ENCODE data around the gene APOA1.

APOA1 gene

GRCh38 chr11:116791813-116792143 lies 45.6 kb downstream of the APOA1 start, which contains the start of gene APOA5:
TSS of gene APOA5 (minus strand) at chr11:116791879. CDS start at chr11:116791860, 19 bp downstream.
- no peak for FAIRE-seq

GRCh38 chr11:116791002-116791812 lies 46.2 kb downstream of the APOA1 start:
- DNase-seq (ENCODE audit: insufficient read length, low spot score), result peak; percentile 73

More at GRCh38 chr11:116791813-116792143, 45.6 kb downstream of the APOA1 start, which contains the start of gene APOA5:
- no peak for DNase-seq (ENCODE audit: insufficient read length, low spot score)

GRCh38 chr11:116790167-116791001 lies 47.0 kb downstream of the APOA1 start:
- FAIRE-seq (no peak), DNase-seq (ENCODE audit: insufficient read length, low spot score) (no peak)

More at GRCh38 chr11:116791002-116791812, 46.2 kb downstream of the APOA1 start:
- FAIRE-seq, result peak; percentile 56

- DNase-seq (ENCODE audit: insufficient read length, low spot score), result no peak
- no peak for FAIRE-seq
Observed at GRCh38 chr11:116788975-116789374, 48.4 kb downstream of the APOA1 start.

GRCh38 chr11:116788534-116788933 lies 48.9 kb downstream of the APOA1 start:
- FAIRE-seq, result no peak
- DNase-seq (ENCODE audit: insufficient read length, low spot score), result no peak

GRCh38 chr11:116787786-116788486 lies 49.5 kb downstream of the APOA1 start, which contains the start of gene ZPR1:
TSS of gene ZPR1 (minus strand) at chr11:116788023. CDS start at chr11:116787990, 33 bp downstream.
- FAIRE-seq (peak; percentile 86), DNase-seq (ENCODE audit: insufficient read length, low spot score) (peak; percentile 95)

GRCh38 chr11:116787436-116787785 lies 50.0 kb downstream of the APOA1 start:
- DNase-seq (ENCODE audit: insufficient read length, low spot score) (no peak), FAIRE-seq (peak; percentile 40)

- DNase-seq (ENCODE audit: insufficient read length, low spot score), result no peak
- peak; percentile 35 for FAIRE-seq
Observed at GRCh38 chr11:116786966-116787365, 50.5 kb downstream of the APOA1 start.

- no peak for DNase-seq (ENCODE audit: insufficient read length, low spot score)
- peak; percentile 59 for FAIRE-seq
Observed at GRCh38 chr11:116786326-116786725, 51.1 kb downstream of the APOA1 start.
